ENCODE data around the gene KIF6.
"Not testable (repeated sequence)": the region's sequence is repeated elsewhere in the genome, so short reads cannot be mapped to it uniquely, and the experiment has no call there.

The KIF6 gene

DNA sequence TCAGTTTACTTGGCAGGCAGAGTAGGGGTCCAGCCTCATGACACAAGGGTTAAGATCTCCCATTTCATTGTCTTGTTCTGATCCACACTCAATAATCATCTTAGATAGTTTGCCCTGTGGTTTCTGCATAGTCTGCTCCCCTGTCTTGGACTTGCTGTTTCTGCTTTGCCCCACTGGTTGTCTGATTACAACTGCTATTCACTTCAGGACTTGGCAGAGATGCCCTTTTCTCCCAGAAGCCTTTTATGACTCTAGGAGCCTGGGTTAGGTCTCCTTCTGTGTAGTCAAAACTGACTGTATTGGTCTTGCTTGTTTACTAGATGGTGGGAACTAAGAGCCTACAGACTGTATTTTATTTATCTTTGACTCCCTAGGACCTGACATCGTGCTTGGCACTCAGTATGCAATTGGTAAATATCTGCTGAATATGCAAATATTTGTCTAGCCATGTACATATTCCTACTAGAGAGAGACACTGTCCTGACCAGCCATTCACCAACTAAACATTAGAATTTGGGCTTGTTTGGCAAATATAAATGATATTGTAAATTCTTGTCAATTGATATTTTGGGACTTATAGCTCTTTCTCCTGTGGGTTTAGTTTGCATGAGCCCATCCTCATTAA is 236.8 kb downstream of the KIF6 start:
- no peak for DNase-seq (ENCODE audit: low read depth, low spot score)
- TF ChIP-seq, protein P1, sequence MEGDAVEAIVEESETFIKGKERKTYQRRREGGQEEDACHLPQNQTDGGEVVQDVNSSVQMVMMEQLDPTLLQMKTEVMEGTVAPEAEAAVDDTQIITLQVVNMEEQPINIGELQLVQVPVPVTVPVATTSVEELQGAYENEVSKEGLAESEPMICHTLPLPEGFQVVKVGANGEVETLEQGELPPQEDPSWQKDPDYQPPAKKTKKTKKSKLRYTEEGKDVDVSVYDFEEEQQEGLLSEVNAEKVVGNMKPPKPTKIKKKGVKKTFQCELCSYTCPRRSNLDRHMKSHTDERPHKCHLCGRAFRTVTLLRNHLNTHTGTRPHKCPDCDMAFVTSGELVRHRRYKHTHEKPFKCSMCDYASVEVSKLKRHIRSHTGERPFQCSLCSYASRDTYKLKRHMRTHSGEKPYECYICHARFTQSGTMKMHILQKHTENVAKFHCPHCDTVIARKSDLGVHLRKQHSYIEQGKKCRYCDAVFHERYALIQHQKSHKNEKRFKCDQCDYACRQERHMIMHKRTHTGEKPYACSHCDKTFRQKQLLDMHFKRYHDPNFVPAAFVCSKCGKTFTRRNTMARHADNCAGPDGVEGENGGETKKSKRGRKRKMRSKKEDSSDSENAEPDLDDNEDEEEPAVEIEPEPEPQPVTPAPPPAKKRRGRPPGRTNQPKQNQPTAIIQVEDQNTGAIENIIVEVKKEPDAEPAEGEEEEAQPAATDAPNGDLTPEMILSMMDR (IDR thresholded peaks at IDR 0.05; ENCODE audit: low read depth, low read length) = no peak
- in situ Hi-C loops (cut with HindIII; ENCODE audit: low sequenced_read_pairs) = no loop called here
- H3K4me3 ChIP-seq (ENCODE audit: low read depth, low read length) = no peak overlapping the region

DNA sequence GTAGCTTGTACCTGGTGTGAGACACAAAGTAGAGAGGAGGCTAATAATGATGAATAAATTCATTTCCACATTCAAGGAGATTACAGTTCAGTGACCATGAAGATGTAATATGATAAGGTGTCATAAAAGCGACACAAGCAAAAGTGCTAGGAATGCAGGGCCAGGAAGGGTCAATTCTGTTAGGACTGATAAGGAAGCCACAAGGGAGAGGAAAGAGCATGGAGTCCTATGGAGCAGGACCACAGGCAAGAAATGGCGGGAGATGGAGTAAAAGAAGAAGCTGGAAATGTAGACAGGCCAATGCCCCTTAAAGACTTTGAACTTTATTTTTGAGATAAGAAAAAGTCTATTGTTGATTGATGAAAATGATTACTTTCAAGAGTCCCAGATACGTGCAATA is 240.9 kb downstream of the KIF6 start:
- H3K4me3 ChIP-seq (ENCODE audit: low read depth, low read length) = no peak overlapping the region
- DNase-seq (ENCODE audit: low read depth, low spot score) = no peak
- in situ Hi-C loops (cut with HindIII; ENCODE audit: low sequenced_read_pairs) = no loop called here
- TF ChIP-seq, protein P1 (IDR thresholded peaks at IDR 0.05; ENCODE audit: low read depth, low read length) = no peak

DNA sequence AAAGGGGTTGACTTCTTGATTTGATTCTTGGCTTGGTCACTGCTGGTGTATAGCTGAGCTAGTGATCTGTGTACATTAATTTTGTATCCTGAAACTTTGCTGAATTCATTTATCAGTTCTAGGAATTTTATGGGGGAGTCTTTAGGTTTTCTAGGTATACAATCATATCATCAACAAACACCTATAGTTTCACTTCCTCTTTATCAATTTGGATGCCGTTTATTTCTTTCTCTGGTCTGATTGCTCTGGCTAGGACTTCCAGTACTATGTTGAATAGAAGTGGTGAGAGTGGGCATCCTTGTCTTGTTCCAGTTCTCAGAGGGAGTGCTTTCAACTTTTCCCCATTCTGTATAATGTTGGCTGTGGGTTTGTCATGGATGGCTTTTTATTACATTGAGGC is 245.4 kb downstream of the KIF6 start:
- DNase-seq (ENCODE audit: low read depth, low spot score); H3K4me3 ChIP-seq (ENCODE audit: low read depth, low read length); in situ Hi-C loops (cut with HindIII; ENCODE audit: low sequenced_read_pairs): not testable (repeated sequence)

DNA sequence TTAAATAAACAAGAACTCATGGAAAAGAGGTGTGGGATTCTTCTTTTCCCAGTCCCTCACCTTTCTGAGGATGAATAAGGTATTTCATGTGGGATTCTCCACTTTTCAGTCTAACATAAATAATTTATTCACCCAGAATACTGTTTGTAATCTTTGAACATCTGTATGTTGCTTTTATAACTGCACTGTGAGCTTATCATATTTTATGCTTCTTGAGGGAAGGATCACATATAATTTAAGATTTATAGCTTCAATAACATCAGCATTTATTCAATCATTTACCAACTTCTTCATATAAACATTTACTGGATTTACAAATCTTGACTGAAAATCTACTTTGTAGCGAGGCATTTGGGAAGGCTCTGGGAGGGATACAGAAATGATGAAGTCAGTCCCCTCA is 248.5 kb downstream of the KIF6 start:
- H3K4me3 ChIP-seq (ENCODE audit: low read depth, low read length) = no peak overlapping the region
- in situ Hi-C loops (cut with HindIII; ENCODE audit: low sequenced_read_pairs) = no loop called here
- TF ChIP-seq, protein P1 (IDR thresholded peaks at IDR 0.05; ENCODE audit: low read depth, low read length) = no peak
- no peak for DNase-seq (ENCODE audit: low read depth, low spot score)

DNA sequence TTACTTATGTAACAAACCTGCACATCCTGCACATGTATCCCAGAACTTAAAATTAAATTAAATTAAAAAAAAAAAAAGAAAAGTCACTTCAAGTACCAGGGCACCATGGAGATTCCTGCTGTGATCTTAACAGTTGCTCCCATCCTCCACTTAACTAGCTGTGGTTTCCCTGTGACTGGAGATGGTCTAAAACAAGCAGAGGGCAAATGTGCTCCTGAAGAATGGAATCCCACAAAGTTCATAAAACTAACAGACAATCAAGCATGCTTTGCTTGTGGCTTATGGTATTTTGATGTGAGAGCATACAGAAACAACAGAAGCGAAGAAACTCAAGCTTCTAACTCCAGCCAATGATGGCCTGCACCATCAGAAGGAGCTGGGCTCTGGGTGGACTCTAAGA is 249.1 kb downstream of the KIF6 start:
- TF ChIP-seq, protein P1 (IDR thresholded peaks at IDR 0.05; ENCODE audit: low read depth, low read length) = no peak
- in situ Hi-C loops (cut with HindIII; ENCODE audit: low sequenced_read_pairs) = no loop called here
- peak; percentile 26 for DNase-seq (ENCODE audit: low read depth, low spot score)
- no peak overlapping the region for H3K4me3 ChIP-seq (ENCODE audit: low read depth, low read length)

DNA sequence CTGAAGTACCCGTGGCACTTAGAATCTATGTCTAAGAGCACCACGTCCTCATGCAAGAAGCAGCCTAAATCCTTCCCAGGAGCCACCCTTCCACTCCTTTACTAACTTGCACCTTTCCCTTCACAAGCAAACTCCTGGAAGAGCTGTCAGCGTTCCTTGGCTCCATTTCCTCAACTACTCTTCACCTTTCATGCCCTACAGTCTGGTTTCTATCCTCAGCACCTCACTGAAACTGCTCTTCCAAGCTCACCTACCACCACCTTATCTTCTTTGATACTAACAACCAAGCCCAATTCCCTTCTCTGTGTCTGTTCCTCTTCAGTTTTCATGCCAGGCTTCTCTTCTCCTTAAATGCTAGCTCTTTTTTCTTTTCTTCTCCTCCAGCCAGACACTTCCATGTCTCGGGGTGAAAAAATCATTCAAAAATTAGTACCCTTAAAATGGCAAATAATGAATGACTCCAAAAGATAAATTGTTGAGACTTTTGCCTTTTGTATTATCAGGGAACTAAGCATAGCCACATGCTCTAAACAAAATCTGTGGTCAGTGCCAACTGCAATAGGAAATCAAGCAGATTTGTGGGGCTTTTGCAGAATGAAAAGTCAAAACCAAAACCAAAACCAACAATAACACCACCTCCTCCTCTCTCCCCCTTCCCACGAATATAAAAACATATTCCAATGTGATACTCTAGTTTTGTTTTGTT is 253.1 kb downstream of the KIF6 start:
- in situ Hi-C loops (cut with HindIII; ENCODE audit: low sequenced_read_pairs) = no loop called here
- TF ChIP-seq, protein P1 (IDR thresholded peaks at IDR 0.05; ENCODE audit: low read depth, low read length) = no peak

DNA sequence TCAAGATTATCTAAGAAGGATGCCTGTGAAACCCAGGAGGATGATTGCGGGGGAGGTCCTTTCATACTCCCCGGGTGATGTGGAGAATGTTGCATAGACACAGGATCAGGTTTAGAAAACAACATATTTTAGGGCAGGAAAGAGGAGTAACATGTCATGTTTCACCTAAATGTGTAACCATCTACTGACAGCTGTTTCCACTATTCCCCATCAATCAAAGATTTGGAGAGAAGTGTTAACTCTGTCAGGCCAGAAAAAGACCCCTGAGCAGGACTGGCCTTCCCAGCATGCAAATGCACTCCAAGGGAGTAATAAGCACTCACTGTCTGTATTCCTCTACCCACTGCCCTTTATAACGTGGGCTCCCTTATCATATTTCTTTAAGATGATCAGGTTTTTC is 254.7 kb downstream of the KIF6 start:
- TF ChIP-seq, protein P1 (IDR thresholded peaks at IDR 0.05; ENCODE audit: low read depth, low read length) = no peak
- no peak for DNase-seq (ENCODE audit: low read depth, low spot score)
- H3K4me3 ChIP-seq (ENCODE audit: low read depth, low read length) = no peak overlapping the region
- in situ Hi-C loops (cut with HindIII; ENCODE audit: low sequenced_read_pairs) = no loop called here

More for the DNA sequence above, 253.1 kb downstream of the KIF6 start:
- DNase-seq (ENCODE audit: low read depth, low spot score) = peak; percentile 9
- H3K4me3 ChIP-seq (ENCODE audit: low read depth, low read length) = no peak overlapping the region

Measured in astrocyte of the spinal cord (primary cell).